H1 (cell line): ENCODE measurements around the gene UGT1A6. TPM values are rescaled to one million over a fixed set of nuclear protein-coding genes. Genes with fewer than 3 reads are reported as not detected.

ENCODE experiments used
- CTCF ChIA-PET: fragments of 300-600 bp; sonication (Branson Sonifier 250); formaldehyde crosslinking; loops from one replicate; lab custom pipeline; 2021; ENCODE audit not compliant: partially characterized antibody; lab: Charles Lee
- POLR2A ChIA-PET: fragments of 300-600 bp; sonication (Branson Sonifier 250); formaldehyde crosslinking; loops from one replicate; lab custom pipeline; 2021; ENCODE audit warnings: inconsistent platforms; ENCODE audit not compliant: partially characterized antibody; lab: Charles Lee
- DNase-seq, 2 experiments: peaks; one replicate each; pipeline versions ENCODE4 v3.0.0 to v3.0.0-alpha.2; 2010 to 2022; ENCODE audit warnings: low spot score in 2 of 2, low read depth in 1 of 2, mixed read lengths in 1 of 2
- FAIRE-seq: peaks from 2 replicates; lab custom pipeline; 2011; peaks lifted over from hg19 to GRCh38; lab: Jason Lieb, UNC
- H2AFZ ChIP-seq: 2 replicates; pipeline ENCODE4 v1.8.1; 2012; ENCODE audit warnings: low read length, inconsistent platforms
- H2AK5ac ChIP-seq: 2 replicates; pipeline ENCODE4 v1.6.1; 2013; ENCODE audit warnings: low read depth, low read length
- H2BK120ac ChIP-seq: replicated peaks from 2 replicates; pipeline ENCODE3; 2013; ENCODE audit warnings: low read depth, low read length, inconsistent platforms
- H2BK12ac ChIP-seq: 2 replicates; pipeline ENCODE4 v1.6.1; 2013; ENCODE audit warnings: low read depth, low read length
- H2BK15ac ChIP-seq: 2 replicates; pipeline ENCODE4 v1.6.1; 2013; ENCODE audit warnings: low read length
- H2BK20ac ChIP-seq: 2 replicates; pipeline ENCODE4 v1.6.1; 2013; ENCODE audit warnings: low read length
- H2BK5ac ChIP-seq: 2 replicates; pipeline ENCODE4 v1.6.1; 2013; ENCODE audit warnings: low read depth, low read length
- H3K14ac ChIP-seq: 2 replicates; pipeline ENCODE4 v1.6.1; 2013; ENCODE audit warnings: inconsistent platforms; ENCODE audit not compliant: insufficient read length
- H3K18ac ChIP-seq: 2 replicates; pipeline ENCODE4 v1.6.1; 2013; ENCODE audit warnings: low read length; ENCODE audit errors: extremely low read depth
- H3K23ac ChIP-seq: 2 replicates; pipeline ENCODE4 v1.6.1; 2013; ENCODE audit warnings: inconsistent platforms; ENCODE audit not compliant: insufficient read length
- H3K23me2 ChIP-seq: 2 replicates; pipeline ENCODE4 v1.6.1; 2013; ENCODE audit warnings: low read depth, low read length
- H3K27ac ChIP-seq: 2 replicates; pipeline ENCODE4 v1.6.1; 2011; ENCODE audit warnings: low read depth, low read length, inconsistent platforms
- H3K27me3 ChIP-seq, 4 experiments: replicated peaks in 1 of 4; 1 replicate in 1 of 4; 2 replicates in 3 of 4; pipeline versions ENCODE4 v1.6.1 to v1.8.1; 2011 to 2013; ENCODE audit warnings: low read length in 3 of 4, mild to moderate bottlenecking in 3 of 4, inconsistent platforms in 2 of 4, mixed read lengths in 2 of 4, moderate library complexity in 1 of 4; ENCODE audit not compliant: control insufficient read depth in 3 of 4, insufficient read depth in 3 of 4; ENCODE audit errors: extremely low read depth in 1 of 4
- H3K36me3 ChIP-seq, 4 experiments: 2 replicates each; pipeline versions ENCODE4 v1.6.1 to v1.8.1; 2011 to 2013; ENCODE audit warnings: mild to moderate bottlenecking in 4 of 4, low read length in 3 of 4, moderate library complexity in 2 of 4, control low read depth in 1 of 4, inconsistent platforms in 1 of 4; ENCODE audit not compliant: insufficient read depth in 4 of 4, control insufficient read depth in 2 of 4
- H3K4ac ChIP-seq: replicated peaks from 2 replicates; pipeline ENCODE3; 2013; ENCODE audit warnings: low read length, low read depth, mixed read lengths, inconsistent platforms; ENCODE audit not compliant: insufficient read length
- H3K4me1 ChIP-seq, 4 experiments: replicated peaks in 1 of 4; 1 replicate in 1 of 4; 2 replicates in 3 of 4; pipeline versions ENCODE4 v1.6.1 to v1.8.1; 2011 to 2013; ENCODE audit warnings: low read length in 3 of 4, inconsistent platforms in 2 of 4, mixed read lengths in 1 of 4; ENCODE audit not compliant: insufficient read depth in 4 of 4, control insufficient read depth in 3 of 4
- H3K4me2 ChIP-seq, 2 experiments: 2 replicates each; pipeline versions ENCODE4 v1.6.1 to v1.8.1; 2011 to 2013; ENCODE audit warnings: low read depth in 2 of 2, low read length in 2 of 2, control low read depth in 1 of 2, inconsistent platforms in 1 of 2, mild to moderate bottlenecking in 1 of 2; ENCODE audit not compliant: insufficient read depth in 1 of 2
- H3K4me3 ChIP-seq, 4 experiments: fragments of 200-600, 300-600 bp in 1 of 4; sonication (generic), shearing (Covaris generic), sonication (Bioruptor Twin) in 1 of 4; 2 replicates each; pipeline versions ENCODE4 v1.5.1 to v1.8.1; 2011 to 2016; ENCODE audit warnings: low read length in 4 of 4, low read depth in 3 of 4, control low read depth in 2 of 4, inconsistent platforms in 2 of 4, mild to moderate bottlenecking in 2 of 4, mixed read lengths in 1 of 4, moderate library complexity in 1 of 4; ENCODE audit not compliant: insufficient read depth in 2 of 4; ENCODE audit errors: extremely low read depth in 1 of 4
- H3K56ac ChIP-seq: replicated peaks from 2 replicates; pipeline ENCODE3; 2013; ENCODE audit warnings: low read depth, mild to moderate bottlenecking, mixed read lengths, low read length, inconsistent platforms; ENCODE audit not compliant: insufficient read length
- H3K79me1 ChIP-seq: 2 replicates; pipeline ENCODE4 v1.6.1; 2013; ENCODE audit warnings: low read depth, low read length, control low read depth
- H3K79me2 ChIP-seq, 2 experiments: 2 replicates each; pipeline versions ENCODE4 v1.6.1 to v1.8.1; 2012 to 2013; ENCODE audit warnings: low read length in 2 of 2, mild to moderate bottlenecking in 2 of 2, inconsistent platforms in 1 of 2; ENCODE audit not compliant: insufficient read depth in 2 of 2, control insufficient read depth in 1 of 2
- H3K9ac ChIP-seq, 4 experiments: replicated peaks in 1 of 4; 1 replicate in 1 of 4; 2 replicates in 3 of 4; pipeline versions ENCODE4 v1.6.1 to v1.8.1; 2011 to 2013; ENCODE audit warnings: low read depth in 3 of 4, low read length in 3 of 4, control low read depth in 2 of 4, mild to moderate bottlenecking in 2 of 4, moderate library complexity in 2 of 4, inconsistent platforms in 1 of 4; ENCODE audit errors: extremely low read depth in 1 of 4
- H3K9me3 ChIP-seq, 2 experiments: 2 replicates each; pipeline versions ENCODE4 v1.6.1 to v1.8.1; 2012 to 2013; ENCODE audit warnings: mild to moderate bottlenecking in 2 of 2, moderate library complexity in 2 of 2, control low read depth in 1 of 2, inconsistent platforms in 1 of 2, low read depth in 1 of 2, low read length in 1 of 2, mixed read lengths in 1 of 2; ENCODE audit not compliant: insufficient read depth in 2 of 2
- H4K20me1 ChIP-seq, 2 experiments: replicated peaks in 1 of 2; 2 replicates each; pipeline versions ENCODE3 to v1.8.1; 2011 to 2013; ENCODE audit warnings: inconsistent platforms in 2 of 2, low read length in 2 of 2, mild to moderate bottlenecking in 1 of 2; ENCODE audit not compliant: insufficient read depth in 2 of 2, control insufficient read depth in 1 of 2
- H4K5ac ChIP-seq: 2 replicates; pipeline ENCODE4 v1.6.1; 2013; ENCODE audit warnings: low read length, low read depth, mixed read lengths, inconsistent platforms; ENCODE audit not compliant: insufficient read length
- H4K8ac ChIP-seq: 2 replicates; pipeline ENCODE4 v1.8.0; 2013; ENCODE audit warnings: mild to moderate bottlenecking, moderate library complexity, low read length, inconsistent platforms; ENCODE audit not compliant: insufficient read depth; ENCODE audit errors: extremely low read depth
- H4K91ac ChIP-seq: replicated peaks from 2 replicates; pipeline ENCODE3; 2013; ENCODE audit warnings: low read length, mixed read lengths, inconsistent platforms; ENCODE audit not compliant: insufficient read length
- BRCA1 ChIP-seq: IDR thresholded peaks from 2 replicates; pipeline ENCODE4 v1.6.1; 2012; ENCODE audit warnings: low read depth, low read length, improper control_type of control experiment
- CBX5 ChIP-seq: fragments of 300-800, 300-1000 bp; sonication (generic); IDR thresholded peaks from 2 replicates; pipeline ENCODE4 v1.7.1; 2016; ENCODE audit warnings: antibody characterized with exemption, low read length, low read depth
- EGR1 ChIP-seq: IDR thresholded peaks from 2 replicates; pipeline ENCODE4 v1.6.1; 2011; ENCODE audit warnings: low read depth, low read length, borderline replicate concordance
- EZH2 ChIP-seq: fragments of 200-600 bp; sonication (generic); IDR thresholded peaks from 2 replicates; pipeline ENCODE4 v1.7.1; 2012; ENCODE audit warnings: low read depth, mild to moderate bottlenecking, moderate library complexity, low read length, inconsistent platforms; ENCODE audit not compliant: severe bottlenecking
- FOSL1 ChIP-seq: IDR thresholded peaks from 2 replicates; pipeline ENCODE4 v1.6.1; 2011; ENCODE audit warnings: mild to moderate bottlenecking, low read depth, low read length, moderate library complexity; ENCODE audit not compliant: insufficient read depth
- JUND ChIP-seq: IDR thresholded peaks from 2 replicates; pipeline ENCODE4 v1.6.1; 2011; ENCODE audit warnings: mild to moderate bottlenecking, improper control_type of control experiment, low read length
- PHF8 ChIP-seq: fragments of 200-600 bp; sonication (generic); conservative IDR thresholded peaks from 2 replicates; pipeline ENCODE4 v1.7.1; 2012; ENCODE audit warnings: low read depth, mild to moderate bottlenecking, inconsistent platforms, low read length, moderate library complexity
- POLR2AphosphoS5 ChIP-seq: IDR thresholded peaks from 2 replicates; pipeline ENCODE4 v1.6.1; 2011; ENCODE audit warnings: low read depth, low read length
- RXRA ChIP-seq: IDR thresholded peaks from 2 replicates; pipeline ENCODE4 v1.6.1; 2011; ENCODE audit warnings: low read depth, mild to moderate bottlenecking, low read length, moderate library complexity; ENCODE audit not compliant: insufficient read depth
- SP4 ChIP-seq: IDR thresholded peaks from 2 replicates; pipeline ENCODE4 v1.6.1; 2012; ENCODE audit warnings: low read length, inconsistent platforms
- SRF ChIP-seq: IDR thresholded peaks from 2 replicates; pipeline ENCODE4 v1.6.1; 2011; ENCODE audit warnings: mild to moderate bottlenecking, low read depth, low read length, moderate library complexity
- TCF12 ChIP-seq: IDR thresholded peaks from 2 replicates; pipeline ENCODE4 v1.6.1; 2011; ENCODE audit warnings: low read depth, mild to moderate bottlenecking, low read length
- YY1 ChIP-seq: IDR thresholded peaks from 2 replicates; pipeline ENCODE4 v1.6.1; 2011; ENCODE audit warnings: low read depth, mild to moderate bottlenecking, low read length
- ZNF274 ChIP-seq: IDR thresholded peaks from 2 replicates; pipeline ENCODE4 v1.7.0; 2012; ENCODE audit warnings: low read length, borderline replicate concordance; ENCODE audit errors: extremely low read depth
- WGBS, 2 experiments: shearing (Covaris generic) in 1 of 2; methylation state at CpG; one replicate each; pipeline versions ENCODE4 v1.1.6 to v1.1.7; 2013 to 2015; ENCODE audit warnings: low lambda C conversion rate in 2 of 2, mixed read lengths in 2 of 2, inconsistent platforms in 1 of 2, low coverage in 1 of 2, missing lambda C conversion rate in 1 of 2; ENCODE audit not compliant: insufficient replicate concordance in 2 of 2, insufficient coverage in 1 of 2, insufficient read length in 1 of 2; ENCODE audit errors: extremely low coverage in 1 of 2, missing lambda C conversion rate in 1 of 2; 5-methylcytosine and 5-hydroxymethylcytosine counted together
- polyA plus RNA-seq, 7 experiments: library from polyadenylated mRNA; depleted of rRNA in 3 of 7; stranded (reverse) in 5 of 7; unstranded in 2 of 7; fragments of >200 nt in 5 of 7; fragments of 200-250 nt in 2 of 7; gene quantifications; 1 replicate in 5 of 7; 2 replicates in 1 of 7; 4 replicates in 1 of 7; pipeline versions ENCODE4 v1.2.1 to v1.2.3, GENCODE V29; 2011 to 2013; ENCODE audit warnings: missing spikeins in 2 of 7, mixed read lengths in 2 of 7
- total RNA-seq: library from RNA; stranded (reverse); fragmentation: NEBNext Ultra II Directional; extraction: Animal tissue kit (Norgen Biotek cat#: 25700); gene quantifications from 2 replicates; pipeline ENCODE4 v1.2.1, GENCODE V29; 2021
- TF ChIP-seq, protein P1 (sequence below): IDR thresholded peaks from 2 replicates; pipeline ENCODE4 v1.6.1; 2011; ENCODE audit warnings: low read length, improper control_type of control experiment

UGT1A6 gene
- total and polyA plus RNA-seq, 2 of the 8 experiments (the other 6 are each of a cell fraction or from before 2014, with no cell fraction given): not detected

- Histone ChIP-seq H4K91ac (no peak overlapping the region), H2BK120ac (no peak overlapping the region), H3K4me1 (no peaks in the 10 kb centered on the region; a peak in 1 of 7 replicates), H3K9me3 (0 out of 4 replicates have a peak, but pooled peaks cover 0 to 1% of the 10 kb centered on the region in 2 experiments), H2BK12ac (no peak overlapping the region), H3K14ac (no peak overlapping the region), H3K27me3 (no peaks in the 10 kb centered on the region), H2BK5ac (no peak overlapping the region), H4K8ac (no peak overlapping the region), H4K5ac (no peak overlapping the region), H3K79me2 (no peaks in the 10 kb centered on the region), H3K4me3 (no peak overlapping the region), H3K18ac (no peak overlapping the region), H2BK15ac (no peak overlapping the region), H2BK20ac (no peak overlapping the region), H3K79me1 (no peaks in the 10 kb centered on the region), H2AFZ (no peak overlapping the region), H3K23ac (no peak overlapping the region), H4K20me1 (no peaks in the 10 kb centered on the region), H2AK5ac (no peak overlapping the region), H3K4me2 (no peak overlapping the region), H3K27ac (no peak overlapping the region), H3K36me3 (no peaks in the 10 kb centered on the region), H3K4ac (no peak overlapping the region), H3K9ac (no peak overlapping the region), H3K23me2 (no peaks in the 10 kb centered on the region), H3K56ac (no peak overlapping the region)
- DNase-seq (no peak), FAIRE-seq (no peak)
- WGBS, 2 experiments: 88% methylated on average over 7 of the region's 7 CpGs; no CpG with 5 or more reads in 1 of the 2 experiments
- ChIA-PET POLR2A (no interaction called here), CTCF (no interaction called here)
- TF ChIP-seq CBX5: no peak
- no peak for TF ChIP-seq BRCA1
- TF ChIP-seq FOSL1: no peak
- TF ChIP-seq EZH2: no peak
- no peak for TF ChIP-seq JUND
- no peak for TF ChIP-seq POLR2AphosphoS5
- no peak for TF ChIP-seq TCF12
- TF ChIP-seq PHF8: no peak
- no peak for TF ChIP-seq SP4
- TF ChIP-seq ZNF274: no peak
- no peak for TF ChIP-seq SRF
- no peak for TF ChIP-seq RXRA
- TF ChIP-seq, protein P1, sequence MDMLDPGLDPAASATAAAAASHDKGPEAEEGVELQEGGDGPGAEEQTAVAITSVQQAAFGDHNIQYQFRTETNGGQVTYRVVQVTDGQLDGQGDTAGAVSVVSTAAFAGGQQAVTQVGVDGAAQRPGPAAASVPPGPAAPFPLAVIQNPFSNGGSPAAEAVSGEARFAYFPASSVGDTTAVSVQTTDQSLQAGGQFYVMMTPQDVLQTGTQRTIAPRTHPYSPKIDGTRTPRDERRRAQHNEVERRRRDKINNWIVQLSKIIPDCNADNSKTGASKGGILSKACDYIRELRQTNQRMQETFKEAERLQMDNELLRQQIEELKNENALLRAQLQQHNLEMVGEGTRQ: no peak
- TF ChIP-seq YY1: no peak
- no peak for TF ChIP-seq EGR1
Observed at GRCh38 chr2:233764264-233764663, 71.6 kb downstream of the UGT1A6 start.
